GM18861 (cell line): ENCODE measurements around the gene ZNF281.
"Not testable (repeated sequence)": the region's sequence is repeated elsewhere in the genome, so short reads cannot be mapped to it uniquely, and the experiment has no call there.

Experiments used
- ATAC-seq: cut with Tn5 transposase; IDR thresholded peaks from one replicate; pipeline ENCODE4 v1.9.1; 2021; ENCODE audit not compliant: unreplicated experiment

ZNF281 gene

DNA sequence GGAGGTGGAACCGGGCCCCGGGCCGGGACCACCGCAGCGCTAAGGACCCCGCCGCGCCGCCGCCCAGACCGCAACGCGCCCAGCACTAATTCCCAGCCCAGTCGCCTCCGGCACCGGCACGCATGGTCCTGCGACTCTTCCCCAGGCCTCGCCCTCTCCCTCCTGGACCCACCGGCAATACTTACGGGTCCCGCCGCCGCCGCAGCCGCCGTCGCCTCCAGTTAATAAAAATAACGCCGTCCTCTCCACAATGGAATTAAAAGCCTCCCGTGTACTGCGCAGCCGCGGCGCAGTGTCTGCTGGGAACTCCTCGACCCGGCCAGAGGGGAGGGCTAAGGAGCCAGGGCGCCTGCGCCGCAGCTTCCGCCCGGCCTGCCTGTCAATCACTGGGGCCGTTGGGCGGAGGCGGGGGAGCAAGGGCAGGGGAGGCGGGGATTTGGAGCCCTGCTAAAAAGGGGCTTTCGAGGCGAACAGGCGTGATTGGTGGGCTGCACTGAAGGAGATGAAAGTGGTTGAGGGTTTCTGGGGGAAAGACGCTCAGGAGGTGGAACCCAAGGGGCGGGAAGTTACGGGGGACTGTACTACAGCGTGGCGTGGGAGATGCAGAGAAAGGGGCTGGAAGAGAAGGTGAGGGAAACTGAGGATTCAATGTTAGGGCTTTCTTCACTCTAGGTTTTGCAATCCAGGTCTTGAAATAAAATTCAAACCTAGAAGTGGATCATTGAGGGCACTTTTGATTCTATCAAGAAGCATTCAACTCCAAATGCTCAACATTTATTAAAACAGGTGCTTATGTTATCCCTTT lies at the start of gene ZNF281:
Gene ZNF281, minus strand, starts transcription at position 276 of the 805 bp plus-strand sequence. CDS start 331 bp downstream, outside the sequence.
- ATAC-seq = peak; percentile 88

DNA sequence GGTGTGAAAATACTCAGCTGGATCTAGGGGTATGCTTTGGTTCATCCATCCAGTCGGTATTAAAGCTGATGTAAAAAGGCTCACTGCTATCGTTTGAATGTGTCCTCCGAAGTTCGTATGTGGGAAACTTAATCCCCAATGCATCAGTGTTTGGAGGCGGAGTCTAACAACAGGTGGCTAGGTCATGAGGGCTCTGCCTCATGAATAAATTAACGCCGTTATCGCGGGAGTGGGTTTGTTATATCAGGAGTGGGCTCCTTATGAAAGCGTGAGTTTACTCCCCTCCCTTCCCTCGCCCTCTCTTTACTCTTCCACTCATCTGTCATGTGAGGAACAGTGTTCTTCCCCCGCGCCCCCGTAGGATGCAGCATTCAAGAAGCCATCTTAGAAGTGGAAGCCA lies 48.9 kb upstream of the ZNF281 start:
- no peak for ATAC-seq

DNA sequence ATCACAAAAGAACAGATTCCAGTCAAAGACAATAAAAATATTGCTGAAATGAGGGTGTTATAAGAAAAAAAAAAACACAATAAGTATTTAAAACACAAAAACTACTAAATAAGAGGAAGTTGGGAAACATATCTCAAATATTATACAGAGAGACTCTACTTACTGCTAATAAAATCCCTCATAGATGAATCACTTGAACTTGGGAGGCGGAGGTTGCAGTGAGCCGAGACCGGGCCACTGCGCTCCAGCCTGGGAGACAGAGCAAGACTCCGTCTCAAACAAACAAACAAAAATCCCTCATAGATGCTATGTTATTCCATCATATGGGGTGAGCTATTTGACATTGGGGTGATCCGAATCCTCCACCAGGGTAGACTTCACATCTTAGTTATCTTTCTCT lies 48.0 kb upstream of the ZNF281 start:
- ATAC-seq = no peak

DNA sequence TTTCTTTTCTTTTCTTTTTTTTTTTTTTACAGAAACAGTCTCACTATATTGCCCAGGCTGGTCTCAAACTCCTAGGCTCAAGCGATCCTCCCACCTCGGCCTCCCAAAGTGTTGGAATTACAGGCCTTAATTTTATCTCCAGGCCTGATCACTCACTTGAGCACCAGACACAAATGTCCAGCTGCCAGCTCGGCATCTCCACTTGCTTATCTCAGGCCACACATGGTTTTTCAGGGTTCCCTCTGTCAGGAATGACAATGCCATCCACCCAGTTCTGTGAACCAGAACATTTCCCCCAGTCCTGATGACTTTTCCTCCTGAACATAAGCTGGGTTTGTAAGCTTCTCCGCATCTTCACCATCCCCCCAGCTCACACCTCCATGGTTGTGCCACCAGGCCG lies 44.6 kb upstream of the ZNF281 start:
- ATAC-seq = no peak

- no peak for ATAC-seq
These were observed 43.7 kb upstream of the ZNF281 start for GRCh38 chr1:200453553-200453905.

DNA sequence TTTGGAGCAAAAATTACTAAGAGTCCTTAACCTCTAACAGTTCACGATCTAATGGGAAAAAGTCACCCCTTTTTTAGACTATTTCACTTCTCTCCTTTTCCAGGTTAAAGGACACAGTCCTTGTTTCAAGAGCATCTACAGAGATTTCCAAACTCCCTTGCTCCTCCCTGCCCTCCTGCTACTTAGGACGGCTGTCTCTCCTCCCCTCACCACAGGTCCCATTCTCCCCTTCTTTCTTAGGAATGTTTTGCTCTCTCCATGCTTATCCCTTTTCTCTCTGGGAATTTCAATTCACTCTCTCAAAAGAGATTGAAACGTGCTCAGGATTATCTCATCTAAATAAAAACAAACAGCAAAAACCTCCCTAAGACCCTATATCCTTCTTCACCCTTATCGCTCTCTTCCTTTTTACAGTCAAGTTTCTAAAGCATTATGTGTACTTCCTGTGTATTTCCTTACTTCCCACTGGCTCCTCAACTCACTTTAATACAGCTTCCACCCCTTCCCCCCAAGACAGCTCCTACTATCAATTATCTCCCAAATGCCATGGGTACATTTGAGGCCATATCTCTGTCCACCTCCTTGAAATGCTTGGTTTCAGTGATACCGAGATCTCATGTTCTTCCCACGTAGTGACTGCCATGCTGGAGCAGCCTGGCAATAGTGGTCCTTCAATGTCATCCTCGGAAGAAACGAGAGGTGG lies 43.2 kb upstream of the ZNF281 start:
- ATAC-seq = no peak

DNA sequence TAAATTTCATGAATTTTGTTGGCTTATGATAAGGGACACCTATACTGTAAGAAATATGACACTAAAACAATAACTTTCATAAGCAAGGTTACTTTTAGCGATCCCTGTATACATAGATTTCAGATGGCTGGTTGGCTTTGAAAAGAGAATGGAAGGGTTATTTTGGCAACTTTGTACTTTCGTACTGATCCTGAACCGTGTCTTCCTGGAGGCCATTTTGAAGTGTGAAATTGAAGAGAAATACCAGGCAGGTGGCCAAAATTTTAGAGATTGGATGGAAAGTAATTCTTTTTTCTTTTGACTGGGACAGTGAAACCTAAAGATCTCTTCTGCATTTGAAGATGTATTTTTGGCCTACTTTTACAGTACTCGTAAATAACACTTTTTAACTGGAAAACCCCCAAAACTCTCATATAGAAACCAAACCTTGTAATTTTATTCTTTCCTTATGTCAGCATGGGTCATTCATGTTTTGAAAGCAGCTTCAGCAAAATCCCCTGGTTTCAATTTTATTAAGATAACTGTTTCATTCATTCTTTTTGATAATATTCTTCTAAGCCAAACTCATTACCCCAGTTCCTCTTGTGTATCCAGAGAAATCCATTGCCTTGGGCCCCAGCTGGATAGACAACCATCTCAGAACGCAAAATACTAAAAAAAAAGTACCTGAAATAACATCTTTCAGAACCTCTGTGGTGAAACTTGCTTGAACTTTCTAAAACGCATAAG lies 38.4 kb upstream of the ZNF281 start:
- peak; percentile 91 for ATAC-seq

- ATAC-seq = no peak
These were observed 35.4 kb upstream of the ZNF281 start for GRCh38 chr1:200445213-200445612.

DNA sequence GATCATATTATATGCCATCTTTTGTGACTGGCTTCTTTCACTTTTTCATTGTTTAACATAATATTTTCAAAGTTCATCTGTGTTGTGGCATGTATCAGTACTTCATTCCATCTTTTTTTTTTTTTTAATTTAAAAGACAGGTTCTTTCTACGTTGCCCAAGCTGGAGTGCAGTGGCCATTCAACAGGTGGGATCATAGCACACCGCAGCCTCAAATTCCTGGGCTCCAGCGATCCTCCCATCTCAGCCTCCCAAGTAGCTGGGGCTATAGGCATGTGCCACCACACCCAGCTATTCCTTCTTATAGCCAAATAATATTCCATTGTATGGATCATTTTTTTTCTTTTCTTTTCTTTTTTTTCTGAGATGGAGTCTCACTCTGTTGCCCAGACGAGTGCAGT lies 34.6 kb upstream of the ZNF281 start:
- ATAC-seq = no peak

DNA sequence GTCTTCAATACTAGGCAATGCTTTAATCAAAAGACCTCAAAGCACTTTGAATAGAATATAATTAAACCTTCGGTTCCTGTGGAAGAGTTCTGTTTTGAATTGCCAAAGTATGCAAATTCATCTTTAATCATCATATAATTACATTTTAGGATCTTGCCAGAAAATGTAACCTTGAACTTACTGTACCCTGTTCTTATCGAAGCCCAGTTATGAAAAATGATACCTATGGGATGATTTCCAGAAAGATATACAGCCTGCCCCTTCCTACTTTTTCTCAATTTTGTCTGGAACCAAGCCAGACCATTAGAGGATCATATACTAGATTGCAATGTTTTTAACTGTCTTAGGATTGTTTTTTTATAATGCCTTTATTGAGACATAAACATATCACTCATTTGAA lies 34.0 kb upstream of the ZNF281 start:
- no peak for ATAC-seq

GRCh38 chr1:200442537-200443156 lies 32.8 kb upstream of the ZNF281 start:
- ATAC-seq = no peak

DNA sequence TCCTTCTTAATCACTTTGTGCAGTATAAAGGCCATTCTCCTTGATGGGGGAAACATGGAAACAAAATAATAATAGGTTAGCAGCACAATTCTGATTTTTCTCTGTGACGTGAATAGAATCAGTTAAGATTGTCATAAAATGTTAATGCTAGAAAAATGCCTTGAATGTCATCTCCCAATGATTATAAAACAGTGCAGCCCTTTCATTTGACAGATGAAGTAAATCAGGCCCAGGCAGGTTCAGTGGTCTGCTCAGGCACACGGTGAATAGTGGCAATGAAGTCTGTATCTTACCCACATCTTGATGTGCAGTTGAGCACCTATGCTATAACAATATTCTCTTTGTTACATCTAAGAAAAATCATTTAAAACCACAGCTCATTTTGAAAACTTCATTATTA lies 32.2 kb upstream of the ZNF281 start:
- no peak for ATAC-seq

DNA sequence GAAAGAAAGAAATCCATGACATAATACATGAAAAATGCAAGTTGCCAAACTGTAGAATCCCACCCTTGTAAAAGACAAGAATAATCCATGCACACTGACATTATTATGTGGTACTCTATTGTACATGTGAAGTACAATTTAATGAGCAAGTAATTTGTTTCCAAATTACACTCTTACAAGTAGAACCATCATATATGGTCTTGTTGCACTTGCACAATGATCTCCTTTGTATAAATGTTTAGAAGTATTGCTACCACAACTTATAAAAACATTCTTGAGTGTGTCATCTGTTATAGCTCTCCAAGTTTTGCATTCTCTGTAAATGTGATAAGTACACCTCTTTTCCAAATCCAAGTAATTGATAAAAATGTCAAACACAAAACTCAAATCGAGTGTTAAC lies 29.1 kb upstream of the ZNF281 start:
- no peak for ATAC-seq

DNA sequence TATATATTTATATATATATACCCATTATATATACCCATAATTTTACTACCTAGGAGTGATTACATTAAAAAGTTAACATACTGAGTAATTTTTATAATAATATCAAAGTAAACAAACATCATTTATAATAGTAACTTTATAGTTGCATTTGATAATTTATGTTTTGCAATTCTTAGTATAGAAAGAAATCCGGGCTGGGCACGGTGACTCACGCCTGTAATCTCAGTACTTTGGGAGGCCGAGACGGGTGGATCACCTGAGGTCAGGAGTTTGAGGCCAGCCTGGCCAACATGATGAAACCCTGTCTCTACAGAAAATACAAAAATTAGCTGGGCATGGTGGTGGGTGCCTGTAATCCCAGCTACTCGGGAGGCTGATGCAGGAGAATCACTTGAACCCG lies 28.6 kb upstream of the ZNF281 start:
- ATAC-seq = not testable (repeated sequence)

GRCh38 chr1:200437556-200438203 lies 27.8 kb upstream of the ZNF281 start:
- peak; percentile 89 for ATAC-seq

- no peak for ATAC-seq
These were observed 27.3 kb upstream of the ZNF281 start for GRCh38 chr1:200437088-200437487.

- no peak for ATAC-seq
These were observed 26.6 kb upstream of the ZNF281 start for GRCh38 chr1:200436436-200436835.

GRCh38 chr1:200435200-200435780 lies 25.5 kb upstream of the ZNF281 start:
- no peak for ATAC-seq

GRCh38 chr1:200433586-200433985 lies 23.8 kb upstream of the ZNF281 start:
- no peak for ATAC-seq

DNA sequence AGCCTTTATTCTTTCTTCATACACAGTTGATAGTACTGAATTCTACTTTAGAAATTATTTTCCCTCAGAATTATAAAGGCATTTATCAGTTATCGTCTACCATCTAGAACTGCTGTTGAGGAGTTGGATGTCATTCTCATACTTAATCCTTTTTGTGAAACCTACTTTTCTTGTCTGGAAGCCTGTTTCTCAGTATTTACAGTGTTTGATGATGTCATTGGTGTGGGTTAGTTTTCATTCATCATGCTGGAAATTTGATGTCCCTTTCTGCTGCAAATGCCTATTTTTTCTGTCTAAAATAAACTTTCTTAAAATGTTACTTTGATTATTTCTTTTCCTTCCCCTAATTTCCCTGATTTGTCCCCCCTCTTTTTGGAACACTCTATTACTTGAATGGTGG lies 22.8 kb upstream of the ZNF281 start:
- ATAC-seq = no peak
